ENCODE results near the gene DIMT1.
A peak's percentile ranks its signal among the peaks of the same experiment; 100 is the strongest.

DIMT1 gene

GRCh38 chr5:62403411-62404250 is at the start of gene DIMT1:
Gene DIMT1 (minus strand): TSS chr5:62403905. CDS start chr5:62403772, 133 bp downstream.
- peak; percentile 98 for DNase-seq (ENCODE audit: low read depth)

- no peak for DNase-seq (ENCODE audit: low read depth)
Observed at GRCh38 chr5:62450259-62450658, 46.6 kb upstream of the DIMT1 start.

DNA sequence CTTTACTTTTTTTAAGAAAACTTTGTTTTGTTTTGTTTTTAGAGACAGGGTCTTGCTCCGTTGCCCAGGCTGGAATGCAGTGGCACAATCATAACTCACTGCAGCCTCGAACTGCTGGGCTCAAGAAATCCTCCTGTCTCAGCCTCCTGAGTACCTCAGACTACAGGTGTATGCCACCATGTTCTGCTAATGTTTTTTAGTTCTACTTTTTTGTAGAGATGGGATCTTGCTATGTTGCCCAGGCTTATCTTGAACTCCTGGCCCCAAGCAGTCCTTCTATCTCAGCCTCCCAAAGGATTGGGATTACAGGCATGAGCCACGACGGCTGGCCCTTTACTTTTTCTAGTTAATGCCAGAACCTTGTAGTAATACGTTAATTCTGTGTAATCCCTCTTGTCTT is 44.8 kb upstream of the DIMT1 start:
- no peak for DNase-seq (ENCODE audit: low read depth)

GRCh38 chr5:62432621-62433064 is 28.9 kb upstream of the DIMT1 start:
- DNase-seq (ENCODE audit: low read depth), result no peak

DNA sequence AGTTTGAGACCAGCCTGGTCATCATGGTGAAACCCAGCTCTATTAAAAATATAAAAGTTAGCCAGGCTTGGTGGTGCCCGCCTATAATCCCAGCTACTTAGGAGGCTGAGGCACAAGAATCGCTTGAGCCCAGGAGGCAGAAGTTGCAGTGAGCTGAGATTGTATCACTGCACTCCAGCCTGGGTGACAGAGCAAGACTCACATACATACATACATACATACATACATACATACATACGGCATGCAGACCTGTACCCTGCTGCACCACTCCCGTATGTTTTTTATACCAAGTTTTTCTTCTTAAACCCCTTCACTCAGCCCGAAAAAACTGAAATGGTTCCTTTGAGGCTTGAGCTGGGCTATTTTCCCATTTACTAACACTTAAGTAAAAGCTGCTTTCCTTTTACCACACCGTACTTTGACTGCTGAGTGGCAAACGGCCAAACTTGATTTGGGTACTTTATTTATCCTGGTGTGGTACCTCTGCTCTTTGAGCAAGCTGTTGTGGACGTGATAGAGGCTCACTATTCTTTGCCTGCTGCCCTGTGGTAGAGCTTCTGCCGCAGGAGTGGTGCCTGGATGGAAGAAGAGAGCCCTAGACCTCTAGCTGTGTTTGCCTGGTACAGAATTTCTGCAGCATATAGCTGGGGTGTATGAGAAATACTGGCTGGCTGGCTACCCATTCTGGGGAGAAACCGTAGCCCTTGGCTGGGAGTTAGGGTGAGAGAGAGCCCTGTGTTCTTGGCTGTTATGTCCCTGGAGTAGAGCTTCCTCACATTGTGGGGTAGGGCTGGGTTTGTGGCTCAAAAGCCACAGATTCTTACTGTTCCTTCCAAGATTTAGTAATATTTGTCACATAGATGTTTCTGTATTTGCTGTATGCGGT is 28.3 kb upstream of the DIMT1 start:
- DNase-seq (ENCODE audit: low read depth), result peak; percentile 4

DNA sequence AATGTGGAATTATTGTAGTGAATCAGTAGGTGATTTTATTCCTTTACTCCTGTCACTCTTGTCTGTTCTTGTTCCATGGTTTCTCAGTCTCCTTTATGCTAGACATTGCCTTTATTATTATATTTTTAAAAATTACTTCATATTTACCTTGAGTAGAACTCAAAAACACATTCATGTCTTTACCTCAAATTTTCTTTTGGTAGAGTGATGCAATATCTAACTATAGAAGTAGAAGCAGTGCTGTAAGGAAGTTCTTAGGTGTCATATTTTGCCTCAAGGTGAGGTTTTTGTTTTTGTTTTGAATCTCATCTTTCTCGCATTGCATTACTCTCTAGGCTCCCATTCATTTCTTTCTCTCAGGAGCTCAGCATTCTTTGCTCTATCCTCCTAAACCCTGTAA is 21.1 kb upstream of the DIMT1 start:
- no peak for DNase-seq (ENCODE audit: low read depth)

- DNase-seq (ENCODE audit: low read depth), result no peak
Observed at GRCh38 chr5:62421414-62421813, 17.7 kb upstream of the DIMT1 start.

- no peak for DNase-seq (ENCODE audit: low read depth)
Observed at GRCh38 chr5:62419609-62420008, 15.9 kb upstream of the DIMT1 start.

DNA sequence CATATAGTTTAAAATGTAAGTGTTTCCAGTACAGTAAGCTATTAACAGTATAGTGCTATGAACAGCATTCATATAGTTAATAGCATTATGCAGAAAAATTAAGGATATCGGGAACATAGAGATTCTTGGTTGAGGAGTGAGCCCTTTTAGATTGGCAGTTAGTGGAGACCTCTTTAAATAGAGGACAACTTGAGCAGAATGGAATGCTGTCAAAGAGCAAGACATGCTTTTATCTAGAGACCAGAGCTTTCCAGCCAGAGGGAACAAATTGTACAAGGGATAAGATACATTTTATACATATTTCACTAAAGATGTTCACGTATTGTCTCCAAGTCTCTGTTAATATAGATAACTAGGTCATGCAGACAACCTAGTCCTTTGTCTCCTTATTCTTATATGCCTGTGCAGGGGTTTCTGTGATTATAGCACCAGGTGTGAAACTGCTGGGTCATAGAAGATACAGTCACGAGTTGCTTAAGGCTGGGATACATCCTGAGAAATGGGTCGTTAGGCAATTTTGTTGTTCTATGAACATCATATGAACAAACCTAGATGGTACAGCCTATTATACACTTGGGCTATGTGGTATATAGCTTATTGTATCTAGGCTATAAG is 14.9 kb upstream of the DIMT1 start:
- no peak for DNase-seq (ENCODE audit: low read depth)

GRCh38 chr5:62413711-62414110 is 10.0 kb upstream of the DIMT1 start:
- no peak for DNase-seq (ENCODE audit: low read depth)

GRCh38 chr5:62412549-62413329 is 9.0 kb upstream of the DIMT1 start, which contains the start of gene IPO11:
Gene IPO11 (plus strand): TSS chr5:62412763. CDS start chr5:62437280, 24,517 bp downstream.
- DNase-seq (ENCODE audit: low read depth), result peak; percentile 100

DNA sequence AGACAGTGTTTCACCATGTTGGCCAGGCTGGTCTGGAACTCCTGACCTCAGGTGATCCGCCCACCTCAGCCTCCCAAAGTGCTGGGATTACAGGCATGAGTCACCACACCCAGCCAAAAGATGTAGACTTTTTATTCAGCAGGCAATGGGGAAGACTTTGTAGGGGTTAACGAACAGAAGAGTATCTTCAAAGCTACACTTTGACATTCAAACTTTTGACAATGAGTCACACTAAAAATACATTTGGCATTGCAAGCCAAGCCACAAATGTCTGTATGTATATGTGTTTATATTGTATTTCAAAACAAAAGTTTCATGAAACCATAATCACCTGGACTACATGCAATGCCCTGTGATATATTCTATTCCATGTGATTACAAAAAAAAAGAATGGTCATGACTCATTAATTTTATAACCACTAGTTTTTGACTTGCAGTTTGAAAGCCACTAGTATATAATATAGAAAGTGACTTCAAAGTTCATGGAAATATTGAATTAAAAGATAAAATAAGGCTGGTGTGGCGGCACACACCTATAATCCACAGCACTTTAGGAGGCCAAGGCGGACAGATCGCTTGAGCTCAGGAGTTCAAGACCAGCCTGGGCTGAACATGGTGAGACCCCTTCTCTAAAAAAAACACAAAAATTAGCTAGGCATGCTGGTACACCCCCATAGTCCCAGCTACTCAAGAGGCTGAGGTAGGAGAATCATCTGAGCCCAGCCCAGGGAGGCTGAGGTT is 8.3 kb downstream of the DIMT1 start:
- DNase-seq (ENCODE audit: low read depth), result peak; percentile 17

DNA sequence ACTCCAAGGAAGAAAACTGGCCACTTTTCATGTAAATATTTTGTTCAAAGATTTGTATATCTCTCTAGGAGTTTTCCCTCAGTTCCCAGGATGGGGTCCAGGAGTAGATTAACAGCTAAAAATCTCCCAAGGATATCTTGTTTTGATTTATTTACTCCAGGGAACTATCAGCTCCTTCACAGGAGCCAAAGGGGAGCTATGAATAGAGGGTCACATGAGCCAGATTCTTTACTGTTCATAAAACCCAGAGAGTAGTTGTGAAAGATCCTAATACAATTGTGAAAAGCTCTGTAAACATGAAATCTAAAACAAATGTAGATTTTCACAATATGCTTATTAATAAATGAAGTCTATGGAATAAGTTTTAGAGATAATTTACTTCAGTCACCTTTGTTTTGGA is 16.9 kb downstream of the DIMT1 start:
- DNase-seq (ENCODE audit: low read depth), result no peak

GRCh38 chr5:62385816-62386400 is 17.8 kb downstream of the DIMT1 start:
- DNase-seq (ENCODE audit: low read depth), result no peak

GRCh38 chr5:62385131-62385530 is 18.6 kb downstream of the DIMT1 start:
- no peak for DNase-seq (ENCODE audit: low read depth)

GRCh38 chr5:62376064-62376463 is 27.6 kb downstream of the DIMT1 start:
- DNase-seq (ENCODE audit: low read depth), result peak; percentile 11

- DNase-seq (ENCODE audit: low read depth), result no peak
Observed at GRCh38 chr5:62375627-62376026, 28.1 kb downstream of the DIMT1 start.

- DNase-seq (ENCODE audit: low read depth), result no peak
Observed at GRCh38 chr5:62374090-62374489, 29.6 kb downstream of the DIMT1 start.

- no peak for DNase-seq (ENCODE audit: low read depth)
Observed at GRCh38 chr5:62373382-62373781, 30.3 kb downstream of the DIMT1 start.

- DNase-seq (ENCODE audit: low read depth), result no peak
Observed at GRCh38 chr5:62372600-62372999, 31.1 kb downstream of the DIMT1 start.

All from EH (cell line).